Adrenal gland (tissue), 12 donors: ENCODE measurements around the gene OPA1. TPM values are rescaled to one million over a fixed set of nuclear protein-coding genes. Genes with fewer than 3 reads are reported as not detected.

Source experiments
- DNase-seq, 7 donors: peaks; one replicate each; pipeline ENCODE4 v3.0.0-alpha.2; 2019 to 2020
- H3K27ac ChIP-seq, 5 donors: fragments of 200-600 bp; sonication (generic) in 4 of 5; 1 replicate in 3 of 5; 2 replicates in 2 of 5; pipeline versions ENCODE4 v1.5.1 to v1.8.0; 2016 to 2020; ENCODE audit warnings: mild to moderate bottlenecking in 1 of 5
- H3K27me3 ChIP-seq: fragments of 200-600 bp; 2 replicates; pipeline ENCODE4 v1.8.0; 2021
- H3K36me3 ChIP-seq, 2 donors: fragments of 200-600 bp; replicated peaks in 1 of 2; 1 replicate in 1 of 2; 2 replicates in 1 of 2; pipeline versions ENCODE4 v1.5.1 to v1.8.0; 2018 to 2022
- H3K4me1 ChIP-seq, 2 donors: fragments of 200-600 bp; replicated peaks in 1 of 2; 1 replicate in 1 of 2; 2 replicates in 1 of 2; pipeline versions ENCODE4 v1.5.1 to v1.8.0; 2018 to 2021
- H3K4me3 ChIP-seq, 4 donors: fragments of 200-600 bp; sonication (generic) in 3 of 4; one replicate each; pipeline ENCODE4 v1.5.1; 2016 to 2018
- H3K9me3 ChIP-seq, 3 donors: fragments of 200-600 bp; sonication (generic) in 1 of 3; replicated peaks in 1 of 3; 1 replicate in 2 of 3; 2 replicates in 1 of 3; pipeline versions ENCODE4 v1.5.1 to v1.8.0; 2016 to 2021
- POLR2A ChIP-seq, 2 donors: fragments of 450-650 bp; IDR thresholded peaks; one replicate each; pipeline ENCODE4 v1.6.1; 2017; ENCODE audit warnings: antibody characterized with exemption in 2 of 2, mild to moderate bottlenecking in 2 of 2, moderate library complexity in 1 of 2
- WGBS, 4 donors: extraction: QIAGEN DNeasy Blood & Tissue Kit in 2 of 4; methylation state at CpG; one replicate each; pipeline versions ENCODE4 v1.1.5 to v1.1.7; 2013 to 2017; 5-methylcytosine and 5-hydroxymethylcytosine counted together
- intact Hi-C, 2 donors: fragments of 100-400 bp; cut with DNase I; formaldehyde crosslinking; loops; one replicate each; pipeline versions ENCODE4 v1.14.1 to v1.15.0; 2022 to 2023
- polyA plus RNA-seq, 3 donors: library from polyadenylated mRNA; stranded (reverse); fragments of 200-250 nt in 2 of 3; fragments of 350-450 nt in 1 of 3; fragmentation: Illumina TruSeq in 1 of 3; extraction: RNeasy Lipid Tissue Mini Kit (QIAGEN cat#74804) in 1 of 3; gene quantifications; one replicate each; pipeline ENCODE4 v1.2.3, GENCODE V29; 2013 to 2014
- total RNA-seq, 9 donors: library from RNA; depleted of rRNA in 4 of 9; stranded (reverse); fragments of >200 nt in 4 of 9; fragments of 120-200 nt in 1 of 9; fragmentation: NEBNext Ultra II Directional in 1 of 9; extraction: Animal tissue kit (Norgen Biotek cat#: 25700) in 1 of 9; gene quantifications; one replicate each; pipeline versions ENCODE4 v1.1.0 to v1.2.4, GENCODE V29; 2013 to 2023
- TF ChIP-seq, protein P1 (sequence below), 6 experiments: fragments of 450-650 bp in 4 of 6; fragments of 200-600 bp in 2 of 6; sonication (generic) in 1 of 6; IDR thresholded peaks; 1 replicate in 5 of 6; 2 replicates in 1 of 6; pipeline versions ENCODE4 v1.5.1 to v1.8.0; 2016 to 2021; ENCODE audit warnings: antibody characterized with exemption in 6 of 6, mild to moderate bottlenecking in 2 of 6, moderate library complexity in 1 of 6
- donor health status: healthy with polysubstance abuse.
- donor health status: Bipolar disorder and iron deficiency.
- donor health status: DM: yes; HTN: yes; CAD: no.
- donor health status: DM: no; HTN: no; CAD: no.
- donor health status: DM: no; HTN: no; CAD: no.
- donor health status: DM: yes; HTN: yes; CAD: no.

OPA1 gene
- total and polyA plus RNA-seq, 12 donors, result 13.0 to 194 (median 54.6) TPM

DNA sequence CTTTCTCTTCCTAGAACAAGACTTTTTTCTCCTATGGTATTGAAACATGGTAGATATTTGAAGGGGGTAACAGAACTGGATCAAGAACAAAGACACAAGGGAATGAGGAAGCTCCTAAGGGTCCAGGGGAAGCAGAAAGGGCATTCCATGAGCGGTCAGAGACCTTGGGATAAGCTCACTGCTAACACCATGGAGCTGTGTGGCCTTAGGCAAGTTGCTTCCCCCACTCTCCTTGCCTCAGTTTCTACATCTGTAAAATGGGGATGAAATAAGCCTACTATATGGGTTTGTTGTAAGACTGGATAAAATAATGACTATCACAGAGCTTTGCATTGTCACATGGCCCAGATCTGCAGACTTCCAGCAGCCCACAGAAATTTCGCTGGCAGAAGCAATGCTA, 139.8 kb downstream of the OPA1 start:
- 61 to 79% (median 70%) methylated on average over 2 of the region's 2 CpGs for WGBS, 4 donors
- no peak for TF ChIP-seq POLR2A (IDR thresholded peaks at IDR 0.05)
- TF ChIP-seq, protein P1, sequence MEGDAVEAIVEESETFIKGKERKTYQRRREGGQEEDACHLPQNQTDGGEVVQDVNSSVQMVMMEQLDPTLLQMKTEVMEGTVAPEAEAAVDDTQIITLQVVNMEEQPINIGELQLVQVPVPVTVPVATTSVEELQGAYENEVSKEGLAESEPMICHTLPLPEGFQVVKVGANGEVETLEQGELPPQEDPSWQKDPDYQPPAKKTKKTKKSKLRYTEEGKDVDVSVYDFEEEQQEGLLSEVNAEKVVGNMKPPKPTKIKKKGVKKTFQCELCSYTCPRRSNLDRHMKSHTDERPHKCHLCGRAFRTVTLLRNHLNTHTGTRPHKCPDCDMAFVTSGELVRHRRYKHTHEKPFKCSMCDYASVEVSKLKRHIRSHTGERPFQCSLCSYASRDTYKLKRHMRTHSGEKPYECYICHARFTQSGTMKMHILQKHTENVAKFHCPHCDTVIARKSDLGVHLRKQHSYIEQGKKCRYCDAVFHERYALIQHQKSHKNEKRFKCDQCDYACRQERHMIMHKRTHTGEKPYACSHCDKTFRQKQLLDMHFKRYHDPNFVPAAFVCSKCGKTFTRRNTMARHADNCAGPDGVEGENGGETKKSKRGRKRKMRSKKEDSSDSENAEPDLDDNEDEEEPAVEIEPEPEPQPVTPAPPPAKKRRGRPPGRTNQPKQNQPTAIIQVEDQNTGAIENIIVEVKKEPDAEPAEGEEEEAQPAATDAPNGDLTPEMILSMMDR (IDR thresholded peaks at IDR 0.05), result no peak
- DNase-seq, result no peak
- Histone ChIP-seq H3K4me3 (no peak overlapping the region), H3K9me3 (no peaks in the 10 kb centered on the region), H3K27ac (peak overlapping the region in 3 of 5 donors; percentile 47 to 81 (median 61)), H3K4me1 (peaks cover 0 to 4% of the 10 kb centered on the region in 2 donors), H3K27me3 (no peaks in the 10 kb centered on the region), H3K36me3 (no peaks in the 10 kb centered on the region)
- intact Hi-C loops, result no loop called here

DNA sequence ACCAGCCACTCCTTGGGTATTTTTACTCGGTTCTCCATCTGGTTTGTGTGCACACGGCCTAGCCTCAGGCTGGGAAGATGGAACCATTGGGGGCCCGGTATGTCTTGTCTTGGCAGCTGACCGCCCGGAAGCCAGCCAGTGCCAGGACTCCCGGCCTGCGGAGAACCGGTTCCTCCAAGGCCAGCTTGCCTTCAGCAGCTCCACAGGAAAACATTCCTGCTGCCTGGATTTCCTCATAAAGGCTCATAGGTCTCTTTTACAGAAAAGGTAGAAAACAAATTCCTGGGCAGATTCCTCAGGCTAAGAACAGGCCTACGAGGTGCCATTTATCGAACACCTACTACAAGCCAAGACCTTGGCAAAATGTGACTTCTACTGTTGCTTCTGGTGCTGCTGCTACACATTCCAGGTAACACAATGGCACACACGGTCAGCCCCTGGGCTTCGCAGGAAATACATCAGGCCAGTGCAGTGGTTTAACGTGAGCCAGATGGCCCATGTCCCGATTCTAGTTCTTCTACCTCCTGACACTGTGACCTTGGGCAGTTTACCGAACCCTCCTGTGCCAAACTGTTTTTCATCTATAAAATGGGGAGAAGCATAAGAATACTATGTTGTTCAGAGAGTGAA, 141.8 kb downstream of the OPA1 start:
- TF ChIP-seq POLR2A (IDR thresholded peaks at IDR 0.05), result no peak
- TF ChIP-seq, protein P1 (IDR thresholded peaks at IDR 0.05), result no peak
- no peak for DNase-seq
- Histone ChIP-seq H3K27me3 (no peaks in the 10 kb centered on the region), H3K4me1 (peaks cover 0 to 4% of the 10 kb centered on the region in 2 donors), H3K36me3 (no peaks in the 10 kb centered on the region), H3K4me3 (no peak overlapping the region), H3K27ac (no peak overlapping the region), H3K9me3 (no peaks in the 10 kb centered on the region)
- intact Hi-C loops, result no loop called here
- 54 to 72% (median 68%) methylated on average over 10 to 15 of the region's 15 CpGs for WGBS, 4 donors

DNA sequence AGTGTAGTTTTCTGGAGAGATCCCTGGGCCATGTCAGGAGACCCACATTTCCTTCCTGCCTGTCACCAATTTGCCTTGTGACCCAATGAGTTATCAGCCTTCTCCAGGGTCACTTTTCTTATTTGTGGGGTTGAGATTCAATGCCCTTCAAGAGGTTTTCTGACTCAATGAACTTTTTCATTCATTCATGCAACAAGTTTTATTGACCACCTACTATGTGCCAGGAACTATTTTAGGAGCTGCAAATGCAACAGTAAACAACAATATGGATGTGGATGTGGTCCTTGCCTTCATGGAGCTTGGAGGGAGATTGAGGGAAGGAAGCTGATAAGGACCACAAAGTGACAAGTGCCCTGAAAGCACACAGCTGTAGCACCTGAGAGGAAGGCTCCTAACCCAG, 142.8 kb downstream of the OPA1 start:
- no peaks in the 10 kb centered on the region for H3K27me3 ChIP-seq
- H3K27ac ChIP-seq, result no peak overlapping the region
- H3K36me3 ChIP-seq, result no peaks in the 10 kb centered on the region
- H3K4me1 ChIP-seq, result peaks cover 0 to 4% of the 10 kb centered on the region in 2 donors
- TF ChIP-seq, protein P1 (IDR thresholded peaks at IDR 0.05), result no peak
- no peak for TF ChIP-seq POLR2A (IDR thresholded peaks at IDR 0.05)
- intact Hi-C loops, result no loop called here
- H3K4me3 ChIP-seq, result no peak overlapping the region
- no peaks in the 10 kb centered on the region for H3K9me3 ChIP-seq
- no peak for DNase-seq

DNA sequence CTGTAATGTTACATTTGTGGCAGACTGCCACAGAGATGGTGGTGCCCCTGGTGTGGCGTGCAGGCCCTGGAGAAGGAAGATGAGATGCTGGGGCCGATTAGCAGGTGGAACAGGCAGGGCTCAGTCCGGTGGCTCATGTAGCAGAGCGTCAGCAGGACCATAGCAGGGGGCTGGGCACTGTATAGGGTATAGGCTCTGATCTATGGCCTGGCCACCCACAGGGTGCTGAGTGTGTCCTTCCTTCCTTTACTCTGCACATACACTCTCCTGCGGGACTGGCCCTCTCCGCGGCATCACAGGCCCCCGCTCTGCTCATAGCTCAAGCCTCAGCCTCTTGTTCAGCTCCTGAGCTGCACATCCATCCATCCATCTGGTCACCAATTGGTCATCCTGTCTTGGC, 143.6 kb downstream of the OPA1 start:
- Histone ChIP-seq H3K9me3 (no peaks in the 10 kb centered on the region), H3K27ac (no peak overlapping the region), H3K4me1 (peaks cover 0 to 4% of the 10 kb centered on the region in 2 donors), H3K36me3 (no peaks in the 10 kb centered on the region), H3K4me3 (no peak overlapping the region), H3K27me3 (no peaks in the 10 kb centered on the region)
- TF ChIP-seq, protein P1 (IDR thresholded peaks at IDR 0.05), result no peak
- TF ChIP-seq POLR2A (IDR thresholded peaks at IDR 0.05), result no peak
- intact Hi-C loops, result no loop called here
- no peak for DNase-seq
- 88 to 98% (median 93%) methylated on average over 8 of the region's 8 CpGs for WGBS, 4 donors
